Nasal cavity respiratory epithelium epithelial cell of viscerocranial mucosa (primary cell): ENCODE results near the gene NRG2. TPM values are rescaled to one million over a fixed set of nuclear protein-coding genes. Genes with fewer than 3 reads are reported as not detected.

Experiments used
- total RNA-seq: library from RNA; depleted of rRNA; stranded (reverse); fragments of >200 nt; gene quantifications from 2 replicates; pipeline ENCODE4 v1.2.3, GENCODE V29; 2014

The NRG2 gene
- total RNA-seq = under 0.01 and 0.07 TPM in 2 replicates

DNA sequence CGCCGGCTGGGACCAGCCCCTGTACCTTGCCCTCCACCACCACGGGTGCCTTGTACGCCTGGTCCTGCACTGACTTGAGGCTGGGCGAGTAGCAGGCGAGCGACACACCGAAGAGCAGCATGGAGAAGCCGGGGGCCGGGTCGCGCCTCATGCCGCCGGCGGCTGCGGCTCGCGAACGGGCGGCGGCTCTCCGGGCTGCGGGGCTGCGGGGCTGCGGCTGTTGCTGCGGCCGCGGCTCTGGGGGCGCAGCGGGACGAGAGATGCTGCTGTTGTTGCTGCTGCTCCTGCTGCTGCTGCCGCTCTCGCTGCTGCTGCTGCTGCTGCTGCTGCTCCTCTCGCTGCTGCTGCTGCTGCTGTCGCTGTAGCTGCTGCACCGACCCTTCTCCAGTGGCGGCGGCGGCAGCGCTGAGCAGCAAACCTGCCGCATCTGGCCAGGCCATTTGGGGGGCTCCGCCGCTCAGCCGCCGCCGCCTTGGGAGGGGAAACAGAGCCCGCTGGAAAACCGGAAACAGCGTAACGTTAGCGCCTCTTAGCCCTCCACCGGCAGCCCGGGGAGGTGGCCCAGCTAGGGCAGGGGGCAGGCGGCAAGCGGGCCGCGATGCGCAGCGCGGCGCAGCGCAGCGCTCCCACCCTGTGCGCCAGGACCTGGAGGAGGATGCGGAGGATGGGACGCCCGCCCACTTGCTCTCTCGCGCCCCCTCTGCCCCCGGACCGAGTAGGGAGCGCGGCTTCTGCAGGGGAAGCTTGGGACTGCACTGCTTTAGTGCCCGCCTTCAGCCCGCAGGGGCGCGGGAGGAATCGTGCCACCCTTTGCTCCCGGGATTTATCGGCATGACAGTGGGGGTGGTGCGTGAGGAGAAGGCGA lies at the start of gene NRG2:
TSS of gene NRG2 (minus strand) at position 657 of the 865 bp plus-strand sequence.

Other genes with a start within 250 kb of the NRG2 start
- under 0.01 TPM in 2 replicates for gene PSD2, start 247.5 kb downstream of the NRG2 start, total RNA-seq
- 9.6 and 14.2 TPM in 2 replicates for gene PURA, start 70.8 kb upstream of the NRG2 start, total RNA-seq
- gene IGIP, start 82.6 kb upstream of the NRG2 start, total RNA-seq = 5.8 and 7.2 TPM in 2 replicates
- 13.4 and 43.7 TPM in 2 replicates for gene CYSTM1, start 131.9 kb upstream of the NRG2 start, total RNA-seq